OCI-LY1 (cell line): Measurements from ENCODE around the gene CDC42.
A peak's percentile ranks its signal among the peaks of the same experiment; 100 is the strongest.

ENCODE experiments used
- H2AFZ ChIP-seq: fragments of 200-600 bp; sonication (generic), shearing (Covaris generic); 2 replicates; pipeline ENCODE4 v1.6.0; 2014; ENCODE audit warnings: antibody characterized with exemption, mild to moderate bottlenecking, low read length
- H3F3A ChIP-seq: fragments of 200-600 bp; sonication (generic), shearing (Covaris generic); 2 replicates; pipeline ENCODE4 v1.6.0; 2014; ENCODE audit warnings: mild to moderate bottlenecking, antibody characterized with exemption, low read length, moderate library complexity; ENCODE audit not compliant: insufficient read depth
- H3K27ac ChIP-seq: fragments of 200-600 bp; sonication (generic); 2 replicates; pipeline ENCODE4 v1.5.1; 2014; ENCODE audit warnings: low read length, mixed run types, mild to moderate bottlenecking, low read depth; ENCODE audit not compliant: poor library complexity, severe bottlenecking
- H3K27me3 ChIP-seq: fragments of 200-600 bp; sonication (generic); 2 replicates; pipeline ENCODE4 v1.6.0; 2014; ENCODE audit warnings: antibody characterized with exemption, mild to moderate bottlenecking, low read length, moderate library complexity; ENCODE audit not compliant: insufficient read depth
- H3K36me3 ChIP-seq: fragments of 200-600 bp; sonication (generic); 2 replicates; pipeline ENCODE4 v1.6.1; 2014; ENCODE audit warnings: mild to moderate bottlenecking, antibody characterized with exemption, low read length, moderate library complexity, mixed read lengths; ENCODE audit not compliant: insufficient read depth
- H3K4me1 ChIP-seq: fragments of 200-600 bp; sonication (generic); 2 replicates; pipeline ENCODE4 v1.5.1; 2014; ENCODE audit warnings: mild to moderate bottlenecking, low read length, moderate library complexity; ENCODE audit not compliant: insufficient read depth, severe bottlenecking
- H3K4me2 ChIP-seq: fragments of 200-600 bp; sonication (generic), shearing (Covaris generic); 2 replicates; pipeline ENCODE4 v1.6.1; 2014; ENCODE audit warnings: low read length
- H3K4me3 ChIP-seq: fragments of 200-600 bp; sonication (generic); 2 replicates; pipeline ENCODE4 v1.5.1; 2014; ENCODE audit warnings: low read length, low read depth, mild to moderate bottlenecking, mixed read lengths; ENCODE audit not compliant: poor library complexity, severe bottlenecking
- H3K79me2 ChIP-seq: fragments of 200-600 bp; shearing (Covaris generic); 2 replicates; pipeline ENCODE4 v1.6.1; 2016; ENCODE audit warnings: mixed run types, low read length, mixed read lengths; ENCODE audit not compliant: insufficient read depth
- H3K9ac ChIP-seq: fragments of 200-600 bp; sonication (generic), shearing (Covaris generic); 2 replicates; pipeline ENCODE4 v1.6.1; 2014; ENCODE audit warnings: mild to moderate bottlenecking, low read length, mixed read lengths
- H3K9me2 ChIP-seq: fragments of 200-600 bp; sonication (generic), shearing (Covaris generic); 2 replicates; pipeline ENCODE4 v1.6.1; 2014; ENCODE audit warnings: low read depth, mild to moderate bottlenecking, low read length, mixed read lengths
- H3K9me3 ChIP-seq: fragments of 200-600 bp; shearing (Covaris generic); 2 replicates; pipeline ENCODE4 v1.6.1; 2014; ENCODE audit warnings: low read length, mixed read lengths
- H4K20me1 ChIP-seq: fragments of 200-600 bp; sonication (generic), shearing (Covaris generic); 2 replicates; pipeline ENCODE4 v1.6.0; 2016; ENCODE audit warnings: mild to moderate bottlenecking, low read length; ENCODE audit not compliant: insufficient read depth
- CTCF ChIP-seq: fragments of 200-600 bp; sonication (generic), shearing (Covaris generic); IDR thresholded peaks from 2 replicates; pipeline ENCODE4 v1.5.1; 2017; ENCODE audit warnings: mild to moderate bottlenecking, antibody characterized with exemption, low read length, moderate library complexity, mixed read lengths
- EZH2 ChIP-seq: fragments of 200-600 bp; sonication (generic), shearing (Covaris generic); IDR thresholded peaks from 2 replicates; pipeline ENCODE4 v1.8.0; 2017; ENCODE audit warnings: borderline replicate concordance, mixed run types, mild to moderate bottlenecking, antibody characterized with exemption, low read length, moderate library complexity, mixed read lengths

Gene CDC42

GRCh38 chr1:22039594-22040285, 12.8 kb upstream of the CDC42 start:
- Histone ChIP-seq H3K36me3 (no peaks in the 10 kb centered on the region), H3K9me3 (no peaks in the 10 kb centered on the region), H3K27me3 (no peaks in the 10 kb centered on the region), H3K27ac (peak overlapping the region; percentile 78), H3K9ac (no peak overlapping the region; the same call in 1 of the 2 replicates), H3F3A (no peaks in the 10 kb centered on the region), H3K4me2 (peak overlapping the region; percentile 60), H3K79me2 (no peaks in the 10 kb centered on the region), H3K4me1 (peaks cover 31% of the 10 kb centered on the region), H4K20me1 (no peaks in the 10 kb centered on the region), H3K4me3 (no peak overlapping the region), H2AFZ (no peak overlapping the region), H3K9me2 (no peaks in the 10 kb centered on the region)
- TF ChIP-seq EZH2 (no peak), CTCF (no peak; the same call in 1 of the 2 replicates)

- TF ChIP-seq EZH2, result no peak
- no peak for TF ChIP-seq CTCF
- Histone ChIP-seq H2AFZ (no peak overlapping the region), H3K9me3 (no peaks in the 10 kb centered on the region), H3K4me3 (no peak overlapping the region), H3F3A (no peaks in the 10 kb centered on the region), H3K36me3 (no peaks in the 10 kb centered on the region), H3K9ac (no peak overlapping the region; the same call in 1 of the 2 replicates), H3K27me3 (no peaks in the 10 kb centered on the region), H3K4me1 (peaks cover 31% of the 10 kb centered on the region), H4K20me1 (no peaks in the 10 kb centered on the region), H3K4me2 (peak overlapping the region; percentile 60; the same call in 1 of the 2 replicates), H3K9me2 (no peaks in the 10 kb centered on the region), H3K79me2 (no peaks in the 10 kb centered on the region), H3K27ac (peak overlapping the region; percentile 78)
Observed at GRCh38 chr1:22040286-22040623, 12.3 kb upstream of the CDC42 start.

- Histone ChIP-seq H3K36me3 (no peaks in the 10 kb centered on the region), H3K4me3 (no peak overlapping the region), H3K79me2 (no peaks in the 10 kb centered on the region), H2AFZ (no peak overlapping the region), H3K9ac (no peak overlapping the region), H3F3A (no peaks in the 10 kb centered on the region), H3K4me1 (peaks cover 31% of the 10 kb centered on the region), H3K4me2 (no peak overlapping the region), H3K9me3 (no peaks in the 10 kb centered on the region), H3K9me2 (no peaks in the 10 kb centered on the region), H4K20me1 (no peaks in the 10 kb centered on the region), H3K27ac (no peak overlapping the region), H3K27me3 (no peaks in the 10 kb centered on the region)
- TF ChIP-seq EZH2 (no peak), CTCF (no peak)
Observed at GRCh38 chr1:22041505-22041904, 11.0 kb upstream of the CDC42 start.
